Keratinocyte (primary cell): ENCODE data around the gene MERTK. TPM values are rescaled to one million over a fixed set of nuclear protein-coding genes. Genes with fewer than 3 reads are reported as not detected.

ENCODE experiments used
- DNase-seq: peaks from one replicate; pipeline ENCODE4 v3.0.0-alpha.2; 2011; ENCODE audit warnings: low read depth, missing footprints, low spot score
- FAIRE-seq: peaks from 2 replicates; lab custom pipeline; 2011; peaks lifted over from hg19 to GRCh38; lab: Jason Lieb, UNC
- H2AFZ ChIP-seq: 2 replicates; pipeline ENCODE4 v1.6.0; 2012; ENCODE audit warnings: low read length, control low read depth, inconsistent platforms; ENCODE audit not compliant: control insufficient read depth
- H3K27ac ChIP-seq: 2 replicates; pipeline ENCODE4 v1.5.1; 2011; ENCODE audit warnings: low read length; ENCODE audit not compliant: control insufficient read depth, insufficient read depth
- H3K27me3 ChIP-seq: 3 replicates; pipeline ENCODE4 v1.6.0; 2011; ENCODE audit warnings: low read length; ENCODE audit not compliant: control insufficient read depth, insufficient read depth; ENCODE audit errors: extremely low read depth
- H3K36me3 ChIP-seq, 2 experiments: 2 replicates in 1 of 2; 3 replicates in 1 of 2; pipeline ENCODE4 v1.5.1; 2011; ENCODE audit warnings: low read length in 2 of 2, mild to moderate bottlenecking in 1 of 2; ENCODE audit not compliant: control insufficient read depth in 2 of 2, insufficient read depth in 2 of 2; ENCODE audit errors: extremely low read depth in 1 of 2
- H3K4me1 ChIP-seq: 3 replicates; pipeline ENCODE4 v1.5.1; 2011; ENCODE audit warnings: low read length; ENCODE audit not compliant: control insufficient read depth, insufficient read depth; ENCODE audit errors: extremely low read depth
- H3K4me2 ChIP-seq: 3 replicates; pipeline ENCODE4 v1.6.0; 2011; ENCODE audit warnings: low read depth, low read length; ENCODE audit not compliant: control insufficient read depth, insufficient read depth; ENCODE audit errors: extremely low read depth
- H3K4me3 ChIP-seq, 3 experiments: fragments of 200-600 bp in 1 of 3; sonication (generic) in 1 of 3; 2 replicates in 2 of 3; 3 replicates in 1 of 3; pipeline ENCODE4 v1.5.1; 2011 to 2016; ENCODE audit warnings: low read length in 3 of 3, mild to moderate bottlenecking in 3 of 3, control low read depth in 2 of 3, inconsistent platforms in 1 of 3, low read depth in 1 of 3, mixed read lengths in 1 of 3, mixed run types in 1 of 3, moderate library complexity in 1 of 3; ENCODE audit not compliant: control insufficient read depth in 2 of 3, insufficient read depth in 2 of 3; ENCODE audit errors: extremely low read depth in 1 of 3
- H3K79me2 ChIP-seq: 2 replicates; pipeline ENCODE4 v1.6.0; 2012; ENCODE audit warnings: low read length; ENCODE audit not compliant: control insufficient read depth, insufficient read depth
- H3K9ac ChIP-seq: 3 replicates; pipeline ENCODE4 v1.6.0; 2011; ENCODE audit warnings: low read length; ENCODE audit not compliant: control insufficient read depth, insufficient read depth; ENCODE audit errors: extremely low read depth
- H3K9me1 ChIP-seq: 3 replicates; pipeline ENCODE4 v1.6.0; 2011; ENCODE audit warnings: low read length; ENCODE audit not compliant: control insufficient read depth, insufficient read depth; ENCODE audit errors: extremely low read depth
- H3K9me3 ChIP-seq: 2 replicates; pipeline ENCODE4 v1.5.1; 2012; ENCODE audit warnings: low read depth, low read length; ENCODE audit not compliant: control insufficient read depth
- H4K20me1 ChIP-seq: 3 replicates; pipeline ENCODE4 v1.6.0; 2011; ENCODE audit warnings: low read length; ENCODE audit not compliant: control insufficient read depth, insufficient read depth; ENCODE audit errors: extremely low read depth
- CTCF ChIP-seq, 3 experiments: IDR thresholded peaks in 1 of 3; conservative IDR thresholded peaks in 1 of 3; optimal IDR thresholded peaks in 1 of 3; 2 replicates in 2 of 3; 3 replicates in 1 of 3; pipeline versions ENCODE3 to v1.5.1; 2011; ENCODE audit warnings: low read length in 3 of 3, mild to moderate bottlenecking in 3 of 3, moderate library complexity in 2 of 3, control low read depth in 1 of 3, inconsistent platforms in 1 of 3; ENCODE audit not compliant: insufficient read depth in 2 of 3; ENCODE audit errors: extremely low read depth in 1 of 3
- EZH2 ChIP-seq: IDR thresholded peaks from one replicate; pipeline ENCODE4 v1.6.1; 2012; ENCODE audit warnings: inconsistent platforms, mild to moderate bottlenecking, low read length, moderate library complexity
- dilution Hi-C: fragments of 300-500 bp; cut with MboI; formaldehyde crosslinking; loops from one replicate; pipeline ENCODE4 v1.7.0; 2020; ENCODE audit warnings: low sequenced_read_pairs; ENCODE audit not compliant: extremely low pct_ligation_motif_present
- polyA plus RNA-seq, 5 experiments: library from polyadenylated mRNA; depleted of rRNA in 3 of 5; stranded (reverse) in 3 of 5; stranded (forward) in 1 of 5; unstranded in 1 of 5; fragments of >200 nt; gene quantifications; 1 replicate in 1 of 5; 2 replicates in 3 of 5; 3 replicates in 1 of 5; pipeline versions ENCODE4 v1.2.1 to v1.2.3, GENCODE V29; 2011 to 2012; ENCODE audit warnings: missing spikeins in 2 of 5, low read depth in 1 of 5, low replicate concordance in 1 of 5

MERTK gene
- polyA plus RNA-seq, 1 donor (not counting 4 experiments of a cell fraction or from before 2014, with no cell fraction given) = 0.14 TPM

GRCh38 chr2:112003576-112004252, 105.3 kb downstream of the MERTK start:
- no peaks in the 10 kb centered on the region for H3K9me3 ChIP-seq
- H3K4me2 ChIP-seq = no peak overlapping the region
- H3K36me3 ChIP-seq = no peaks in the 10 kb centered on the region
- TF ChIP-seq CTCF (optimal IDR thresholded peaks at IDR 0.05 in 1 of 3, IDR thresholded peaks at IDR 0.05 in 1 of 3, conservative IDR thresholded peaks at IDR 0.05 in 1 of 3; ENCODE audit: extremely low read depth in 1 of 3, insufficient read depth in 2 of 3, low read length in 3 of 3) (no peak), EZH2 (no peak)
- H3K79me2 ChIP-seq = no peaks in the 10 kb centered on the region
- H2AFZ ChIP-seq = no peak overlapping the region
- FAIRE-seq = no peak
- dilution Hi-C loops = loop anchor here (25.0 kb wide), 1 partner anchor 91 kb away; no protein-coding TSS in a partner anchor
- H3K27me3 ChIP-seq = peaks cover 14% of the 10 kb centered on the region
- H3K4me3 ChIP-seq = no peak overlapping the region
- H4K20me1 ChIP-seq = no peaks in the 10 kb centered on the region
- H3K4me1 ChIP-seq = peaks cover 8% of the 10 kb centered on the region
- no peak overlapping the region for H3K9ac ChIP-seq
- no peaks in the 10 kb centered on the region for H3K9me1 ChIP-seq
- H3K27ac ChIP-seq = no peak overlapping the region
- DNase-seq = no peak

DNA sequence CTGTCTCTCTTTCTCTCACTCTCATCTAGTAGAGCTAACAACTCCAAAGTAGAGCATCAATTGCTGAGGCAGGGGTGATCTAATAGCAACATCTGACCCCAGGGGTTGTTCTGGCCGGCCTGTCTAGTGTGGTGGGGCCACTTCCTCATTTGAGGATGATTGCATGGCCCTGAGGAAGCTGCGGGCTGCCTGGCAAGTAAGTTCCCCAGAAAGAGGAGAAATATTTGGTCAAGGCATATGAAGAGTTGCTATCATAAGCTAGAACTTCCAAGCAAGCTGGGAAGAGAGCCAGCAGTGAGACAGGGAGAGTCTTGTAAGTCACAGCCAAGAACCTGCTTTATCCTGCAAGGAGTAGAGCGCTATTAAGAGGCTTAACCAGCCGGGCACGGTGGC, 105.8 kb downstream of the MERTK start:
- TF ChIP-seq CTCF (optimal IDR thresholded peaks at IDR 0.05 in 1 of 3, IDR thresholded peaks at IDR 0.05 in 1 of 3, conservative IDR thresholded peaks at IDR 0.05 in 1 of 3; ENCODE audit: extremely low read depth in 1 of 3, insufficient read depth in 2 of 3, low read length in 3 of 3) (no peak), EZH2 (no peak)
- Histone ChIP-seq H2AFZ (no peak overlapping the region), H3K9ac (no peak overlapping the region), H3K79me2 (no peaks in the 10 kb centered on the region), H3K36me3 (no peaks in the 10 kb centered on the region), H3K27me3 (peaks cover 14% of the 10 kb centered on the region), H3K4me2 (no peak overlapping the region), H3K4me3 (no peak overlapping the region), H3K9me1 (no peaks in the 10 kb centered on the region), H4K20me1 (no peaks in the 10 kb centered on the region), H3K27ac (no peak overlapping the region), H3K9me3 (no peaks in the 10 kb centered on the region), H3K4me1 (peaks cover 8% of the 10 kb centered on the region)
- dilution Hi-C loops = loop anchor here (25.0 kb wide), 1 partner anchor 92 kb away; no protein-coding TSS in a partner anchor
- DNase-seq (no peak), FAIRE-seq (no peak)
